HEK293 (cell line): Measurements from ENCODE around the gene CD93.
A peak's percentile ranks its signal among the peaks of the same experiment; 100 is the strongest.

Experiments
- CTCF ChIA-PET: fragments of 350-600 bp; formaldehyde crosslinking; extraction: SDS; loops from one replicate; lab custom pipeline; 2021; ENCODE audit warnings: antibody characterized with exemption; lab: Yijun Ruan, JAX
- POLR2A ChIA-PET: fragments of 300-600 bp; formaldehyde crosslinking; extraction: SDS; loops from one replicate; lab custom pipeline; 2020; ENCODE audit warnings: antibody characterized with exemption, inconsistent platforms; lab: Yijun Ruan, JAX
- H3K27ac ChIP-seq: fragments of 200-500 bp; sonication (Bioruptor generic); 2 replicates; pipeline ENCODE4 v1.5.1; 2014; ENCODE audit warnings: low read depth, low read length, control low read depth, inconsistent platforms; ENCODE audit errors: extremely low read depth
- H3K36me3 ChIP-seq, 2 experiments: fragments of 200-500 bp in 1 of 2; sonication (Bioruptor generic) in 1 of 2; 1 replicate in 1 of 2; 2 replicates in 1 of 2; pipeline ENCODE4 v1.5.1; 2014 to 2017; ENCODE audit warnings: inconsistent platforms in 2 of 2, low read length in 2 of 2; ENCODE audit not compliant: control insufficient read depth in 2 of 2, insufficient read depth in 1 of 2
- H3K4me1 ChIP-seq: fragments of 200-500 bp; sonication (Bioruptor generic); 2 replicates; pipeline ENCODE4 v1.5.1; 2014; ENCODE audit warnings: mild to moderate bottlenecking, low read length, inconsistent platforms; ENCODE audit not compliant: control insufficient read depth, insufficient read depth
- H3K4me3 ChIP-seq: 2 replicates; pipeline ENCODE4 v1.5.1; 2011; ENCODE audit warnings: low read depth, mild to moderate bottlenecking, control low read depth, low read length, moderate library complexity
- H3K9me3 ChIP-seq: fragments of 200-500 bp; sonication (Bioruptor generic); 2 replicates; pipeline ENCODE4 v1.5.1; 2014; ENCODE audit warnings: low read depth, low read length, inconsistent platforms; ENCODE audit not compliant: control insufficient read depth, insufficient read depth
- AEBP2 ChIP-seq: fragments of 450-650 bp; formaldehyde crosslinking; IDR thresholded peaks from 2 replicates; pipeline ENCODE4 v1.5.1; 2016; ENCODE audit warnings: missing biosample characterization, missing genetic modification characterization, borderline replicate concordance
- ELK4 ChIP-seq: IDR thresholded peaks from 2 replicates; pipeline ENCODE4 v1.6.1; 2011; ENCODE audit warnings: mild to moderate bottlenecking, low read depth, low read length, borderline replicate concordance
- GLIS1 ChIP-seq: fragments of 450-650 bp; formaldehyde crosslinking; IDR thresholded peaks from 2 replicates; pipeline ENCODE4 v1.5.1; 2016; ENCODE audit warnings: missing biosample characterization, missing genetic modification characterization
- GLIS2 ChIP-seq: fragments of 450-650 bp; formaldehyde crosslinking; IDR thresholded peaks from 2 replicates; pipeline ENCODE4 v1.5.1; 2016; ENCODE audit warnings: missing biosample characterization, missing genetic modification characterization
- KLF7 ChIP-seq: fragments of 450-650 bp; formaldehyde crosslinking; IDR thresholded peaks from 2 replicates; pipeline ENCODE4 v1.5.1; 2016; ENCODE audit warnings: missing biosample characterization, missing genetic modification characterization, borderline replicate concordance
- KLF8 ChIP-seq: fragments of 450-650 bp; formaldehyde crosslinking; IDR thresholded peaks from 2 replicates; pipeline ENCODE4 v1.5.1; 2016; ENCODE audit warnings: missing biosample characterization, missing genetic modification characterization
- KLF9 ChIP-seq: fragments of 450-650 bp; formaldehyde crosslinking; IDR thresholded peaks from 2 replicates; pipeline ENCODE4 v1.5.1; 2016; ENCODE audit warnings: missing biosample characterization, missing genetic modification characterization, low read depth
- SP3 ChIP-seq: fragments of 450-650 bp; formaldehyde crosslinking; IDR thresholded peaks from 2 replicates; pipeline ENCODE4 v1.5.1; 2016; ENCODE audit warnings: missing biosample characterization, missing genetic modification characterization
- YY1 ChIP-seq: fragments of 450-650 bp; formaldehyde crosslinking; IDR thresholded peaks from 2 replicates; pipeline ENCODE4 v1.5.1; 2018; ENCODE audit warnings: missing biosample characterization, missing genetic modification characterization
- ZBTB17 ChIP-seq: fragments of 450-650 bp; formaldehyde crosslinking; IDR thresholded peaks from 2 replicates; pipeline ENCODE4 v1.5.1; 2016; ENCODE audit warnings: missing biosample characterization, missing genetic modification characterization
- ZBTB20 ChIP-seq: fragments of 450-650 bp; formaldehyde crosslinking; IDR thresholded peaks from 2 replicates; pipeline ENCODE4 v1.5.1; 2016; ENCODE audit warnings: missing biosample characterization, missing genetic modification characterization
- ZNF335 ChIP-seq: fragments of 450-650 bp; formaldehyde crosslinking; conservative IDR thresholded peaks from 2 replicates; pipeline ENCODE4 v1.5.1; 2016; ENCODE audit warnings: missing biosample characterization, missing genetic modification characterization
- ZNF426 ChIP-seq: fragments of 450-650 bp; formaldehyde crosslinking; IDR thresholded peaks from 2 replicates; pipeline ENCODE4 v1.5.1; 2017; ENCODE audit warnings: missing biosample characterization, missing genetic modification characterization, mild to moderate bottlenecking, inconsistent platforms, moderate library complexity
- ZNF48 ChIP-seq: fragments of 450-650 bp; formaldehyde crosslinking; IDR thresholded peaks from 2 replicates; pipeline ENCODE4 v1.5.1; 2016; ENCODE audit warnings: missing biosample characterization, missing genetic modification characterization
- ZNF521 ChIP-seq: fragments of 450-650 bp; formaldehyde crosslinking; IDR thresholded peaks from 2 replicates; pipeline ENCODE4 v1.5.1; 2017; ENCODE audit warnings: missing biosample characterization, mild to moderate bottlenecking, missing genetic modification characterization
- ZNF600 ChIP-seq: fragments of 450-650 bp; formaldehyde crosslinking; IDR thresholded peaks from 2 replicates; pipeline ENCODE4 v1.5.1; 2016; ENCODE audit warnings: missing biosample characterization, missing genetic modification characterization
- ZNF76 ChIP-seq: fragments of 450-650 bp; formaldehyde crosslinking; IDR thresholded peaks from 2 replicates; pipeline ENCODE4; 2016; ENCODE audit warnings: low read depth, missing biosample characterization, missing genetic modification characterization, borderline replicate concordance
- ZNF768 ChIP-seq: fragments of 450-650 bp; formaldehyde crosslinking; IDR thresholded peaks from 2 replicates; pipeline ENCODE4 v1.5.1; 2018; ENCODE audit warnings: missing biosample characterization, mild to moderate bottlenecking, missing genetic modification characterization
- ZSCAN23 ChIP-seq: fragments of 450-650 bp; formaldehyde crosslinking; IDR thresholded peaks from 2 replicates; pipeline ENCODE4 v1.5.1; 2016; ENCODE audit warnings: missing biosample characterization, missing genetic modification characterization
- TF ChIP-seq, protein P1 (sequence below): fragments of 450-650 bp; formaldehyde crosslinking; IDR thresholded peaks from 2 replicates; pipeline ENCODE4 v1.5.1; 2016; ENCODE audit warnings: missing biosample characterization, missing genetic modification characterization
- TF ChIP-seq, protein P2 (sequence below): fragments of 450-650 bp; formaldehyde crosslinking; IDR thresholded peaks from 2 replicates; pipeline ENCODE4 v1.5.1; 2016; ENCODE audit warnings: missing biosample characterization, missing genetic modification characterization, borderline replicate concordance

The CD93 gene

GRCh38 chr20:23050076-23050838, 35.9 kb downstream of the CD93 start:
- H3K4me1 ChIP-seq = no peaks in the 10 kb centered on the region
- no peaks in the 10 kb centered on the region for H3K9me3 ChIP-seq
- peak overlapping the region; percentile 37 for H3K4me3 ChIP-seq
- ChIA-PET POLR2A (interaction anchor here (0.6 to 1.0 kb wide), 5 partner anchors 11 to 300 kb away, joined by 3 to 5 read pairs (median 3); partner anchors contain the start of gene NXT1), CTCF (interaction anchor here (0.5 to 3.3 kb wide), 21 partner anchors 8 to 397 kb away, joined by 3 to 28 read pairs (median 4); no protein-coding TSS in a partner anchor)
- TF ChIP-seq ZBTB17 (no peak), KLF7 (tag by site-specific recombination) (0 out of 2 replicates have a peak, but pooled peaks have one; percentile 25), KLF9 (peak; percentile 88), ZNF600 (tag by site-specific recombination) (peak; percentile 88), GLIS1 (tag by site-specific recombination) (peak; percentile 51), SP3 (tag by site-specific recombination) (peak; percentile 39; the same call in 1 of the 2 replicates), ZNF335 (tag by site-specific recombination) (peak; percentile 55), ZNF76 (tag by site-specific recombination) (no peak), ZNF426 (tag by site-specific recombination) (no peak), GLIS2 (tag by site-specific recombination) (peak; percentile 7; the same call in 1 of the 2 replicates), ZSCAN23 (no peak), ZBTB20 (tag by site-specific recombination) (0 out of 2 replicates have a peak, but pooled peaks have one; percentile 46)
- TF ChIP-seq, protein P1, sequence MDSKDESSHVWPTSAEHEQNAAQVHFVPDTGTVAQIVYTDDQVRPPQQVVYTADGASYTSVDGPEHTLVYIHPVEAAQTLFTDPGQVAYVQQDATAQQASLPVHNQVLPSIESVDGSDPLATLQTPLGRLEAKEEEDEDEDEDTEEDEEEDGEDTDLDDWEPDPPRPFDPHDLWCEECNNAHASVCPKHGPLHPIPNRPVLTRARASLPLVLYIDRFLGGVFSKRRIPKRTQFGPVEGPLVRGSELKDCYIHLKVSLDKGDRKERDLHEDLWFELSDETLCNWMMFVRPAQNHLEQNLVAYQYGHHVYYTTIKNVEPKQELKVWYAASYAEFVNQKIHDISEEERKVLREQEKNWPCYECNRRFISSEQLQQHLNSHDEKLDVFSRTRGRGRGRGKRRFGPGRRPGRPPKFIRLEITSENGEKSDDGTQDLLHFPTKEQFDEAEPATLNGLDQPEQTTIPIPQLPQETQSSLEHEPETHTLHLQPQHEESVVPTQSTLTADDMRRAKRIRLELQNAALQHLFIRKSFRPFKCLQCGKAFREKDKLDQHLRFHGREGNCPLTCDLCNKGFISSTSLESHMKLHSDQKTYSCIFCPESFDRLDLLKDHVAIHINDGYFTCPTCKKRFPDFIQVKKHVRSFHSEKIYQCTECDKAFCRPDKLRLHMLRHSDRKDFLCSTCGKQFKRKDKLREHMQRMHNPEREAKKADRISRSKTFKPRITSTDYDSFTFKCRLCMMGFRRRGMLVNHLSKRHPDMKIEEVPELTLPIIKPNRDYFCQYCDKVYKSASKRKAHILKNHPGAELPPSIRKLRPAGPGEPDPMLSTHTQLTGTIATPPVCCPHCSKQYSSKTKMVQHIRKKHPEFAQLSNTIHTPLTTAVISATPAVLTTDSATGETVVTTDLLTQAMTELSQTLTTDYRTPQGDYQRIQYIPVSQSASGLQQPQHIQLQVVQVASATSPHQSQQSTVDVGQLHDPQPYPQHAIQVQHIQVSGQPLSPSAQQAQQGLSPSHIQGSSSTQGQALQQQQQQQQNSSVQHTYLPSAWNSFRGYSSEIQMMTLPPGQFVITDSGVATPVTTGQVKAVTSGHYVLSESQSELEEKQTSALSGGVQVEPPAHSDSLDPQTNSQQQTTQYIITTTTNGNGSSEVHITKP = peak; percentile 89
- no peaks in the 10 kb centered on the region for H3K36me3 ChIP-seq
- peak overlapping the region; percentile 1; the same call in 1 of the 2 replicates for H3K27ac ChIP-seq

DNA sequence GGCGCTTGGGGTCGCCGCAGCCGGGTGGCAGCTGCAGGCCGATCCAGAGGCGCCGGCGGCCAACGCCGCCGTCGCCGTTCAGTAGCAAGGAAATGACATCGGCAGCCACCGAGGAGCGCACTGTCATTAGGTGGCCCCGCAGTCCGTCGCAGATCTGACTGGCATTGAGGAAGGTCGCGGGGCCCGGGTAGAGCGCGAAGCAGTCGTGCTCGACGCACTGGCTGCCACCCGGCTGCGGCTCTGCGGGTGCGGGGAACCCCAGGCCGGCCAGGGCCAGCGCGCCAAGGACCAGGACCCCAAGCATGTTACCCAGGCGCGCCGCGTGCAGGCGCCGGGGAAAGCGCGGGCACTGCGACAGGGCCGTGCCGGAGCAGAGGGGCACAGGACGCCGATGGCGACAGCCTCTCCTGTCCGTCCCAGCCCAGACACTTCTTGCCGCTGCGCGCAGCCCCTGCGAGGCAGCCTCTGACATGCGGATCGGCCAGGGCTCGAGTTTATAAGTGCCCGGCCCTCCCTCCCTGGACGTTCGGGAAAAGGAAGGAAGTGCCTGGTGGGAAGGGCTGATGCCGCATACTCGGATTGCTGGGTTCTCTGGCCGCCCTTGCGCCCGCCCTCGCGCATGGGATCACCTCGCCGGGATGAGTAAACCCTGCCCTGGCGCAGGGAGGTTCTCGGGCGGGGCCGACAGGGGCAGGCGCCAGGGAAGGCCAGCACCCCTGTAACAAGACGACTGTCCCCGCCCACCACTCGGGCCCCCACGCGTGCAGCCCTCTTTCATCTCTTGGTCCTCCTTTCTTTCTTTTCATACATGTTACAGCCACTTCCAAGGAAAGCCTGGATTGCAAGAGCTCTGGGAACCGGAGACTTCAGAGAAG, 36.7 kb downstream of the CD93 start, which contains the start of gene THBD:
TSS of gene THBD (minus strand) at position 472 of the 875 bp plus-strand sequence. CDS start at position 304, 168 bp downstream.
- ChIA-PET CTCF (interaction anchor here (0.5 to 3.3 kb wide), 11 partner anchors 14 to 357 kb away, joined by 3 to 28 read pairs (median 4); no protein-coding TSS in a partner anchor), POLR2A (no interaction called here)
- Histone ChIP-seq H3K27ac (peak within 1 kb of the TSS; percentile 1; the same call in 1 of the 2 replicates), H3K9me3 (no peaks in the 10 kb centered on the region), H3K36me3 (no peaks in the 10 kb centered on the region), H3K4me3 (peak within 1 kb of the TSS; percentile 37), H3K4me1 (no peaks in the 10 kb centered on the region)
- no peak for TF ChIP-seq ZNF521 (tag by site-specific recombination)
- no peak for TF ChIP-seq YY1
- peak; percentile 54; the same call in 1 of the 2 replicates for TF ChIP-seq KLF8 (tag by site-specific recombination)
- peak; percentile 79 for TF ChIP-seq ZNF335 (tag by site-specific recombination)
- TF ChIP-seq, protein P2, sequence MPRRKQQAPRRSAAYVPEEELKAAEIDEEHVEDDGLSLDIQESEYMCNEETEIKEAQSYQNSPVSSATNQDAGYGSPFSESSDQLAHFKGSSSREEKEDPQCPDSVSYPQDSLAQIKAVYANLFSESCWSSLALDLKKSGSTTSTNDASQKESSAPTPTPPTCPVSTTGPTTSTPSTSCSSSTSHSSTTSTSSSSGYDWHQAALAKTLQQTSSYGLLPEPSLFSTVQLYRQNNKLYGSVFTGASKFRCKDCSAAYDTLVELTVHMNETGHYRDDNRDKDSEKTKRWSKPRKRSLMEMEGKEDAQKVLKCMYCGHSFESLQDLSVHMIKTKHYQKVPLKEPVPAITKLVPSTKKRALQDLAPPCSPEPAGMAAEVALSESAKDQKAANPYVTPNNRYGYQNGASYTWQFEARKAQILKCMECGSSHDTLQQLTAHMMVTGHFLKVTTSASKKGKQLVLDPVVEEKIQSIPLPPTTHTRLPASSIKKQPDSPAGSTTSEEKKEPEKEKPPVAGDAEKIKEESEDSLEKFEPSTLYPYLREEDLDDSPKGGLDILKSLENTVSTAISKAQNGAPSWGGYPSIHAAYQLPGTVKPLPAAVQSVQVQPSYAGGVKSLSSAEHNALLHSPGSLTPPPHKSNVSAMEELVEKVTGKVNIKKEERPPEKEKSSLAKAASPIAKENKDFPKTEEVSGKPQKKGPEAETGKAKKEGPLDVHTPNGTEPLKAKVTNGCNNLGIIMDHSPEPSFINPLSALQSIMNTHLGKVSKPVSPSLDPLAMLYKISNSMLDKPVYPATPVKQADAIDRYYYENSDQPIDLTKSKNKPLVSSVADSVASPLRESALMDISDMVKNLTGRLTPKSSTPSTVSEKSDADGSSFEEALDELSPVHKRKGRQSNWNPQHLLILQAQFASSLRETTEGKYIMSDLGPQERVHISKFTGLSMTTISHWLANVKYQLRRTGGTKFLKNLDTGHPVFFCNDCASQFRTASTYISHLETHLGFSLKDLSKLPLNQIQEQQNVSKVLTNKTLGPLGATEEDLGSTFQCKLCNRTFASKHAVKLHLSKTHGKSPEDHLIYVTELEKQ (tag by site-specific recombination) = no peak
- TF ChIP-seq ZNF768 (tag by site-specific recombination) = no peak
- TF ChIP-seq AEBP2 (tag by site-specific recombination) = no peak
- TF ChIP-seq ZNF48 (tag by site-specific recombination) = no peak
- no peak for TF ChIP-seq ELK4
